CD8-positive, alpha-beta memory T cell (primary cell): ENCODE measurements around the gene KCNS1. TPM values are rescaled to one million over a fixed set of nuclear protein-coding genes. Genes with fewer than 3 reads are reported as not detected.

Source experiments
- CTCF ChIA-PET: fragments of 350-600 bp; sonication (Branson Sonifier 250); formaldehyde crosslinking; loops from one replicate; lab custom pipeline; 2021; ENCODE audit warnings: antibody characterized with exemption; lab: Charles Lee
- POLR2A ChIA-PET: fragments of 350-600 bp; sonication (Branson Sonifier 250); formaldehyde crosslinking; loops from one replicate; lab custom pipeline; 2021; ENCODE audit warnings: antibody characterized with exemption; lab: Charles Lee
- DNase-seq, 5 donors: peaks; one replicate each; pipeline versions ENCODE4 v3.0.0 to v3.0.0-alpha.2; 2020 to 2022; ENCODE audit warnings: mixed read lengths in 1 of 5
- H3K27ac ChIP-seq: one replicate; pipeline ENCODE4 v1.7.0; 2013; ENCODE audit warnings: low read depth, mild to moderate bottlenecking, low read length, moderate library complexity
- H3K27me3 ChIP-seq: 2 replicates; pipeline ENCODE4 v1.7.0; 2013; ENCODE audit warnings: low read length, mild to moderate bottlenecking; ENCODE audit not compliant: insufficient read depth, poor library complexity, severe bottlenecking
- H3K36me3 ChIP-seq: 2 replicates; pipeline ENCODE4 v1.7.0; 2013; ENCODE audit warnings: mild to moderate bottlenecking, low read length, moderate library complexity; ENCODE audit not compliant: insufficient read depth
- H3K4me1 ChIP-seq: 2 replicates; pipeline ENCODE4 v1.7.0; 2013; ENCODE audit warnings: mild to moderate bottlenecking, low read length, moderate library complexity; ENCODE audit not compliant: insufficient read depth
- H3K4me3 ChIP-seq: 2 replicates; pipeline ENCODE4 v1.7.0; 2013; ENCODE audit warnings: mild to moderate bottlenecking, low read length
- H3K9me3 ChIP-seq: 2 replicates; pipeline ENCODE4 v1.7.0; 2013; ENCODE audit warnings: mild to moderate bottlenecking, low read length
- H3K27ac Mint-ChIP-seq, 8 donors: one replicate each; pipeline ENCODE4 v1.8.0; 2020 to 2021; ENCODE audit warnings: mixed read lengths in 8 of 8, mild to moderate bottlenecking in 6 of 8, inconsistent platforms in 3 of 8, moderate library complexity in 3 of 8
- H3K27me3 Mint-ChIP-seq, 2 donors: one replicate each; pipeline ENCODE4 v1.8.0; 2020 to 2021; ENCODE audit warnings: mixed read lengths in 2 of 2, mild to moderate bottlenecking in 1 of 2, moderate library complexity in 1 of 2
- H3K36me3 Mint-ChIP-seq, 3 donors: one replicate each; pipeline ENCODE4 v1.8.0; 2020 to 2021; ENCODE audit warnings: mixed read lengths in 3 of 3, inconsistent platforms in 1 of 3, mild to moderate bottlenecking in 1 of 3
- H3K4me1 Mint-ChIP-seq, 3 donors: one replicate each; pipeline ENCODE4 v1.8.0; 2020 to 2021; ENCODE audit warnings: mixed read lengths in 3 of 3, inconsistent platforms in 1 of 3, mild to moderate bottlenecking in 1 of 3
- H3K4me3 Mint-ChIP-seq, 7 donors: one replicate each; pipeline ENCODE4 v1.8.0; 2020 to 2021; ENCODE audit warnings: mixed read lengths in 7 of 7, mild to moderate bottlenecking in 6 of 7, moderate library complexity in 4 of 7, inconsistent platforms in 2 of 7
- H3K9me3 Mint-ChIP-seq, 5 donors: one replicate each; pipeline ENCODE4 v1.8.0; 2020 to 2022; ENCODE audit warnings: mixed read lengths in 5 of 5, mild to moderate bottlenecking in 3 of 5, moderate library complexity in 2 of 5, inconsistent platforms in 1 of 5
- polyA plus RNA-seq: library from polyadenylated mRNA; unstranded; fragments of 300-500 nt; fragmentation: Illumina TruSeq; gene quantifications from one replicate; pipeline ENCODE4 v1.2.3, GENCODE V29; 2021
- total RNA-seq, 2 experiments: library from RNA; stranded (reverse); gene quantifications; one replicate each; pipeline ENCODE4 v1.2.3, GENCODE V29; 2021

The KCNS1 gene
- total and polyA plus RNA-seq, 3 experiments from 2014 or later = 0.16 to 0.28 TPM; not detected in 1

GRCh38 chr20:45114465-45115385, 13.8 kb upstream of the KCNS1 start, which contains the start of gene WFDC5:
Gene WFDC5 (minus strand): TSS chr20:45115174. CDS start chr20:45115083, 91 bp downstream.
- POLR2A ChIA-PET = no interaction called here
- DNase-seq = no peak
- H3K9me3 Mint-ChIP-seq = no peaks in the 10 kb centered on the region
- peaks cover 12 to 14% of the 10 kb centered on the region in 2 donors for H3K27me3 Mint-ChIP-seq
- H3K4me3 ChIP-seq = no peak within 1 kb of the TSS
- CTCF ChIA-PET = interaction anchor here (1.3 kb wide), 1 partner anchor 18 kb away, joined by 5 read pairs; no protein-coding TSS in a partner anchor
- H3K36me3 ChIP-seq = no peaks in the 10 kb centered on the region
- H3K4me1 ChIP-seq = no peaks in the 10 kb centered on the region
- no peaks in the 10 kb centered on the region for H3K9me3 ChIP-seq
- H3K4me1 Mint-ChIP-seq = peaks cover 5 to 14% (median 8%) of the 10 kb centered on the region in 3 donors
- no peak within 1 kb of the TSS for H3K27ac ChIP-seq
- H3K36me3 Mint-ChIP-seq = no peaks in the 10 kb centered on the region
- H3K27ac Mint-ChIP-seq = peak within 1 kb of the TSS in 3 of 8 donors; percentile 38 to 75 (median 42)
- H3K27me3 ChIP-seq = no peaks in the 10 kb centered on the region
- no peak within 1 kb of the TSS for H3K4me3 Mint-ChIP-seq

DNA sequence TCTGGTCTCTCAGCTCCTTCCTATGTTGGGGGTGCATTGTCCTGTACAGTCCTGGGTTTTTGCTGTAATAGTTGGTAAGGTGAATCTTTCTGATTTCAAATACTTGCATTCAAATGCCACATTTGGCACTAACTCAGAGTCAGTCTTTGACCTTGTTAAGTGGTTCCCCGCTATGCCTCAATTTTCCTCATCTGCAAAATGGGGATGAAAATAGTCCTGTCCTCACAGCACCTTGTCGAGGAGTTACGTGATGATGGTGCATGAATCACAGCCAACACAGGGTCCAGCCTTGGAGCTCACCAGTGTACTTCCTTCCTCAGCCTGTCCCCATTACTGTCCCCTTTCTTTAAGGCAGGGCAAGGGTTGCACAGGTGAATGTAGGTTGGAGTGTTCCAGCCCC, 12.9 kb upstream of the KCNS1 start:
- Histone ChIP-seq H3K27me3 (no peaks in the 10 kb centered on the region), H3K4me1 (no peaks in the 10 kb centered on the region), H3K9me3 (no peaks in the 10 kb centered on the region), H3K27ac (no peak overlapping the region), H3K4me3 (no peak overlapping the region), H3K36me3 (no peaks in the 10 kb centered on the region)
- Mint-ChIP-seq H3K36me3 (no peaks in the 10 kb centered on the region), H3K4me1 (peaks cover 5 to 14% (median 8%) of the 10 kb centered on the region in 3 donors), H3K27ac (peak overlapping the region in 1 of 8 donors; percentile 42), H3K9me3 (no peaks in the 10 kb centered on the region), H3K4me3 (no peak overlapping the region), H3K27me3 (peaks cover 9 to 14% of the 10 kb centered on the region in 2 donors)
- ChIA-PET CTCF (interaction anchor here (1.1 to 1.3 kb wide), 2 partner anchors 10 to 17 kb away, joined by 5 read pairs; no protein-coding TSS in a partner anchor), POLR2A (interaction anchor here (0.5 kb wide), 1 partner anchor 125 kb away, joined by 3 read pairs; no protein-coding TSS in a partner anchor)
- no peak for DNase-seq

GRCh38 chr20:45112754-45113153, 11.8 kb upstream of the KCNS1 start:
- no peaks in the 10 kb centered on the region for H3K4me1 ChIP-seq
- no peak for DNase-seq
- ChIA-PET CTCF (interaction anchor here (1.0 to 4.3 kb wide), 7 partner anchors 8 to 176 kb away, joined by 3 to 18 read pairs (median 3); no protein-coding TSS in a partner anchor), POLR2A (no interaction called here)
- no peaks in the 10 kb centered on the region for H3K27me3 ChIP-seq
- no peak overlapping the region for H3K27ac ChIP-seq
- no peaks in the 10 kb centered on the region for H3K9me3 Mint-ChIP-seq
- no peaks in the 10 kb centered on the region for H3K36me3 ChIP-seq
- peak overlapping the region in 1 of 8 donors; percentile 46 for H3K27ac Mint-ChIP-seq
- no peak overlapping the region for H3K4me3 ChIP-seq
- H3K9me3 ChIP-seq = no peaks in the 10 kb centered on the region
- H3K4me3 Mint-ChIP-seq = no peak overlapping the region
- H3K36me3 Mint-ChIP-seq = no peaks in the 10 kb centered on the region
- H3K27me3 Mint-ChIP-seq = peaks cover 14 to 15% of the 10 kb centered on the region in 2 donors
- H3K4me1 Mint-ChIP-seq = peaks cover 5 to 14% (median 8%) of the 10 kb centered on the region in 3 donors

- Histone ChIP-seq H3K36me3 (no peaks in the 10 kb centered on the region), H3K27ac (no peak overlapping the region), H3K4me3 (no peak overlapping the region), H3K9me3 (no peaks in the 10 kb centered on the region), H3K4me1 (no peaks in the 10 kb centered on the region), H3K27me3 (no peaks in the 10 kb centered on the region)
- ChIA-PET POLR2A (no interaction called here), CTCF (interaction anchor here (0.9 to 4.3 kb wide), 9 partner anchors 9 to 175 kb away, joined by 3 to 18 read pairs (median 3); no protein-coding TSS in a partner anchor)
- Mint-ChIP-seq H3K36me3 (no peaks in the 10 kb centered on the region), H3K4me1 (peaks cover 5 to 14% (median 8%) of the 10 kb centered on the region in 3 donors), H3K27ac (no peak overlapping the region), H3K27me3 (peaks cover 11 to 14% of the 10 kb centered on the region in 2 donors), H3K9me3 (no peaks in the 10 kb centered on the region), H3K4me3 (no peak overlapping the region)
- DNase-seq = no peak
Measured at GRCh38 chr20:45111799-45112471, 11.0 kb upstream of the KCNS1 start.

DNA sequence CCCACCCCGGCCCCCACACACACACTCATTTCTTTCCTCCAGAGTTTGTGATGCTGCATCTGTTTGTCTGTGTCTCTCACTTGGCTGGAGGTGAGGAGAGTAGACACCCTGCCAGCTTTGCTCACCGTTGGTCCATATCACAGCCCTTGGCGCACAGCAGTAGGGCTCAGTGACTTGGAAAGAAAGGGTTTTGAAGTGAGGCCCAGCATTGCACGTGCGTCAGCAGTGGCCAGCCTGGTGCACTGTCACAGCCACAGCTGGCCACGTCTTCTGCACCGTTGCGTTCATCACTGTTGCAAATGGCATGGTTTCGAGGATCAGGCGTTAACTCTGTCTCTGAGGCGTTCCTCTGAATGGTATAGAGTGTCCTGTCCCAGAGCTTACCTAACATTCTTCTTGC, 10.4 kb upstream of the KCNS1 start:
- Histone ChIP-seq H3K36me3 (no peaks in the 10 kb centered on the region), H3K4me1 (no peaks in the 10 kb centered on the region), H3K4me3 (no peak overlapping the region), H3K27ac (no peak overlapping the region), H3K27me3 (no peaks in the 10 kb centered on the region), H3K9me3 (no peaks in the 10 kb centered on the region)
- peak overlapping the region in 1 of 8 donors; percentile 26 for H3K27ac Mint-ChIP-seq
- no peak overlapping the region for H3K4me3 Mint-ChIP-seq
- no peaks in the 10 kb centered on the region for H3K9me3 Mint-ChIP-seq
- ChIA-PET POLR2A (no interaction called here), CTCF (interaction anchor here (0.9 to 4.3 kb wide), 7 partner anchors 8 to 439 kb away, joined by 3 to 18 read pairs (median 3); no protein-coding TSS in a partner anchor)
- peaks cover 5 to 14% (median 8%) of the 10 kb centered on the region in 3 donors for H3K4me1 Mint-ChIP-seq
- peaks cover 11 to 17% of the 10 kb centered on the region in 2 donors for H3K27me3 Mint-ChIP-seq
- no peak for DNase-seq
- no peaks in the 10 kb centered on the region for H3K36me3 Mint-ChIP-seq

GRCh38 chr20:45110301-45110700, 9.4 kb upstream of the KCNS1 start:
- Histone ChIP-seq H3K4me3 (no peak overlapping the region), H3K36me3 (no peaks in the 10 kb centered on the region), H3K9me3 (no peaks in the 10 kb centered on the region), H3K4me1 (no peaks in the 10 kb centered on the region), H3K27ac (no peak overlapping the region), H3K27me3 (no peaks in the 10 kb centered on the region)
- Mint-ChIP-seq H3K9me3 (no peaks in the 10 kb centered on the region), H3K4me1 (peaks cover 5 to 9% (median 8%) of the 10 kb centered on the region in 3 donors), H3K4me3 (no peak overlapping the region), H3K36me3 (no peaks in the 10 kb centered on the region), H3K27me3 (peaks cover 10 to 17% of the 10 kb centered on the region in 2 donors), H3K27ac (no peak overlapping the region)
- POLR2A ChIA-PET = no interaction called here
- CTCF ChIA-PET = interaction anchor here (1.2 to 4.3 kb wide), 3 partner anchors 14 to 438 kb away, joined by 3 to 18 read pairs (median 3); no protein-coding TSS in a partner anchor
- no peak for DNase-seq

- Mint-ChIP-seq H3K36me3 (no peaks in the 10 kb centered on the region), H3K9me3 (no peaks in the 10 kb centered on the region), H3K4me1 (peaks cover 2 to 3% (median 2%) of the 10 kb centered on the region in 3 donors), H3K4me3 (no peak overlapping the region), H3K27me3 (peaks cover 9 to 19% of the 10 kb centered on the region in 2 donors), H3K27ac (no peak overlapping the region)
- no peaks in the 10 kb centered on the region for H3K27me3 ChIP-seq
- H3K27ac ChIP-seq = no peak overlapping the region
- H3K4me1 ChIP-seq = no peaks in the 10 kb centered on the region
- ChIA-PET POLR2A (no interaction called here), CTCF (interaction anchor here (1.2 to 4.3 kb wide), 2 partner anchors 13 to 66 kb away, joined by 3 to 18 read pairs; no protein-coding TSS in a partner anchor)
- no peaks in the 10 kb centered on the region for H3K9me3 ChIP-seq
- no peak for DNase-seq
- H3K4me3 ChIP-seq = no peak overlapping the region
- H3K36me3 ChIP-seq = no peaks in the 10 kb centered on the region
Measured at GRCh38 chr20:45109634-45110033, 8.7 kb upstream of the KCNS1 start.
